Activated CD8-positive, alpha-beta T cell treated with anti-CD3 and anti-CD28 coated beads for 36 hours (primary cell): ENCODE data around the gene XXYLT1. TPM values are rescaled to one million over a fixed set of nuclear protein-coding genes. Genes with fewer than 3 reads are reported as not detected.

Source experiments
- ATAC-seq: fragments of 200-7000 bp; cut with Tn5 transposase; one replicate; pipeline ENCODE4 v1.10.0; 2021; ENCODE audit warnings: mild to moderate bottlenecking, moderate library complexity
- CTCF ChIA-PET: fragments of 350-600 bp; sonication (Branson Sonifier 250); formaldehyde crosslinking; loops from one replicate; lab custom pipeline; 2021; ENCODE audit warnings: antibody characterized with exemption; lab: Charles Lee
- POLR2A ChIA-PET: fragments of 350-600 bp; sonication (Branson Sonifier 250); formaldehyde crosslinking; loops from one replicate; lab custom pipeline; 2021; ENCODE audit warnings: antibody characterized with exemption; lab: Charles Lee
- DNase-seq: peaks from one replicate; pipeline ENCODE4 v3.0.0-alpha.2; 2020
- H3K27ac Mint-ChIP-seq: one replicate; pipeline ENCODE4 v1.8.0; 2021; ENCODE audit warnings: mild to moderate bottlenecking, mixed read lengths
- H3K27me3 Mint-ChIP-seq: one replicate; pipeline ENCODE4 v1.8.0; 2021; ENCODE audit warnings: mixed read lengths
- H3K36me3 Mint-ChIP-seq: one replicate; pipeline ENCODE4 v1.8.0; 2021; ENCODE audit warnings: low read depth, mixed read lengths
- H3K4me1 Mint-ChIP-seq: one replicate; pipeline ENCODE4 v1.8.0; 2021; ENCODE audit warnings: low read depth, mixed read lengths
- H3K4me3 Mint-ChIP-seq: one replicate; pipeline ENCODE4 v1.8.0; 2021; ENCODE audit warnings: mild to moderate bottlenecking, moderate library complexity, mixed read lengths
- H3K9me3 Mint-ChIP-seq: one replicate; pipeline ENCODE4 v1.8.0; 2021; ENCODE audit warnings: mixed read lengths
- CTCF ChIP-seq: fragments of 200-600 bp; IDR thresholded peaks from one replicate; pipeline ENCODE4 v1.8.0; 2022; ENCODE audit warnings: antibody characterized with exemption, mild to moderate bottlenecking
- intact Hi-C: fragments of 100-400 bp; cut with micrococcal nuclease; formaldehyde crosslinking; loops from one replicate; pipeline ENCODE4 v1.10.0; 2022
- total RNA-seq, 2 experiments: library from RNA; stranded (reverse); gene quantifications; one replicate each; pipeline ENCODE4 v1.2.3, GENCODE V29; 2021

Gene XXYLT1
- total RNA-seq, 2 experiments from 2014 or later = 8.4 to 9.6 TPM

GRCh38 chr3:195224980-195225580 is 45.9 kb downstream of the XXYLT1 start:
- ATAC-seq = no peak
- peak overlapping the region; percentile 13 for H3K27ac Mint-ChIP-seq
- ChIA-PET POLR2A (no interaction called here), CTCF (no interaction called here)
- no peak for TF ChIP-seq CTCF
- peaks cover 3% of the 10 kb centered on the region for H3K9me3 Mint-ChIP-seq
- no peak for DNase-seq
- no peak overlapping the region for H3K4me3 Mint-ChIP-seq
- H3K4me1 Mint-ChIP-seq = peaks cover 24% of the 10 kb centered on the region
- H3K36me3 Mint-ChIP-seq = peaks cover 23% of the 10 kb centered on the region
- no peaks in the 10 kb centered on the region for H3K27me3 Mint-ChIP-seq
- intact Hi-C loops = no loop called here

GRCh38 chr3:195224156-195224979 is 46.6 kb downstream of the XXYLT1 start:
- intact Hi-C loops = no loop called here
- H3K4me1 Mint-ChIP-seq = peaks cover 24% of the 10 kb centered on the region
- DNase-seq (no peak), ATAC-seq (no peak)
- CTCF ChIA-PET = no interaction called here
- peaks cover 1% of the 10 kb centered on the region for H3K9me3 Mint-ChIP-seq
- H3K4me3 Mint-ChIP-seq = no peak overlapping the region
- peaks cover 28% of the 10 kb centered on the region for H3K36me3 Mint-ChIP-seq
- H3K27me3 Mint-ChIP-seq = no peaks in the 10 kb centered on the region
- no peak for TF ChIP-seq CTCF
- POLR2A ChIA-PET = no interaction called here
- H3K27ac Mint-ChIP-seq = peak overlapping the region; percentile 13

- H3K27me3 Mint-ChIP-seq = no peaks in the 10 kb centered on the region
- peaks cover 12% of the 10 kb centered on the region for H3K4me1 Mint-ChIP-seq
- H3K4me3 Mint-ChIP-seq = no peak overlapping the region
- TF ChIP-seq CTCF = no peak
- ChIA-PET POLR2A (interaction anchor here (0.5 to 1.0 kb wide), 2 partner anchors 13 to 257 kb away, joined by 3 to 4 read pairs; no protein-coding TSS in a partner anchor), CTCF (interaction anchor here (0.6 to 1.5 kb wide), 3 partner anchors 35 to 115 kb away, joined by 3 read pairs; no protein-coding TSS in a partner anchor)
- no peak for ATAC-seq
- H3K36me3 Mint-ChIP-seq = peaks cover 29% of the 10 kb centered on the region
- no peak overlapping the region for H3K27ac Mint-ChIP-seq
- no peak for DNase-seq
- H3K9me3 Mint-ChIP-seq = peaks cover 2% of the 10 kb centered on the region
- intact Hi-C loops = no loop called here
These were observed 48.9 kb downstream of the XXYLT1 start for GRCh38 chr3:195221876-195222617.

GRCh38 chr3:195221015-195221853 is 49.7 kb downstream of the XXYLT1 start:
- no peak for TF ChIP-seq CTCF
- peaks cover 2% of the 10 kb centered on the region for H3K9me3 Mint-ChIP-seq
- intact Hi-C loops = no loop called here
- ChIA-PET POLR2A (no interaction called here), CTCF (interaction anchor here (1.5 kb wide), 1 partner anchor 35 kb away, joined by 3 read pairs; no protein-coding TSS in a partner anchor)
- peaks cover 5% of the 10 kb centered on the region for H3K4me1 Mint-ChIP-seq
- no peak for ATAC-seq
- H3K36me3 Mint-ChIP-seq = peaks cover 20% of the 10 kb centered on the region
- no peak for DNase-seq
- H3K27ac Mint-ChIP-seq = no peak overlapping the region
- H3K27me3 Mint-ChIP-seq = no peaks in the 10 kb centered on the region
- no peak overlapping the region for H3K4me3 Mint-ChIP-seq
